Posterior cingulate gyrus (tissue), 11 donors: Measurements from ENCODE around the gene FOXA3.

Experiments used
- DNase-seq, 10 donors: peaks; one replicate each; pipeline versions ENCODE4 v3.0.0 to v3.0.0-alpha.2; 2020 to 2021; ENCODE audit warnings: mixed read lengths in 3 of 10
- intact Hi-C: fragments of 100-400 bp; cut with DNase I; formaldehyde crosslinking; loops from one replicate; pipeline ENCODE4 v1.15.1; 2023

FOXA3 gene

DNA sequence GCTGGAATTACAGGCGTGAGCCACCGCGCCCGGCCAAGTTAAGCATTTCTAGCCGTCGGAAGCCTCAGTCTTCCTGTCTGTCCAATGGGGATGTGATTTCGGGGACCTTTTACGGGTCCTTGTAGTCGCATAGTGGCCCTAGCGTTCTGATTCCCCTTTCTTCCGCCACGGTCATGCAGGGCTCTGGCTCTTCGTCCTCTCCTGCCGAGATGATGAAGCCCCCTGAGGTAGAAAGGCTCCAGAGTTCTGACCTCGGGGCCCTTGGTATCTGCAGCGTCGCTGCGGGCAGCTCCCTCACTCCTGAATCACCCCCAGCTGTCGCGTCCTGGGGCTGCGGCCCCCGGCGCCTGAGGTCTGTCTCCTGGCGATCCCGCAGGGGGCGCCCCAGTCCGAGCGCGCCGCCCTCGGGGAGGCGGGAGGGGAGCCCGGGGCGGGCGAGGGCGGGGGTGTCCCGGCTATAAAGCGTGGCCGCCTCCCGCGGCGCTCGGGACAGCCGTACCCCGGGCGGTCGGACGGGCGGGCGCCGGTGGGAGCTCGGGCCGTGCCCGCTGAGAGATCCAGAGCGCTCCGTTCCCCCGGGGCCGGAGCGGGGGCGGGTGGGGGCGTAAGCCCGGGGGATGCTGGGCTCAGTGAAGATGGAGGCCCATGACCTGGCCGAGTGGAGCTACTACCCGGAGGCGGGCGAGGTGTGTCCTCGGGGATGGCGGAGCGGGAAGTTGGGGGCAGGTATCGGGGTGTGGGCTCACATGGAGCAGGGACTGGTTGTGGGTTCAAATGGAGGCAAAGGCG is at the start of gene FOXA3:
Gene FOXA3, plus strand, starts transcription at position 487 of the 789 bp plus-strand sequence. Its CDS starts 131 bp downstream, at position 618.
- DNase-seq = peak in 5 of 10 donors; percentile 29 to 90 (median 58)
- intact Hi-C loops = loop anchor here (2.0 kb wide), 2 partner anchors 23 to 153 kb away; partner anchors contain the start of gene IRF2BP1

- intact Hi-C loops = no loop called here
- DNase-seq = no peak
Measured at GRCh38 chr19:45814851-45815480, 49.2 kb upstream of the FOXA3 start, which contains the start of gene RSPH6A. TSS of gene RSPH6A (minus strand) at chr19:45815308. CDS start at chr19:45815176, 132 bp downstream.

GRCh38 chr19:45815481-45816216 is 48.5 kb upstream of the FOXA3 start:
- DNase-seq = no peak
- intact Hi-C loops = no loop called here

DNA sequence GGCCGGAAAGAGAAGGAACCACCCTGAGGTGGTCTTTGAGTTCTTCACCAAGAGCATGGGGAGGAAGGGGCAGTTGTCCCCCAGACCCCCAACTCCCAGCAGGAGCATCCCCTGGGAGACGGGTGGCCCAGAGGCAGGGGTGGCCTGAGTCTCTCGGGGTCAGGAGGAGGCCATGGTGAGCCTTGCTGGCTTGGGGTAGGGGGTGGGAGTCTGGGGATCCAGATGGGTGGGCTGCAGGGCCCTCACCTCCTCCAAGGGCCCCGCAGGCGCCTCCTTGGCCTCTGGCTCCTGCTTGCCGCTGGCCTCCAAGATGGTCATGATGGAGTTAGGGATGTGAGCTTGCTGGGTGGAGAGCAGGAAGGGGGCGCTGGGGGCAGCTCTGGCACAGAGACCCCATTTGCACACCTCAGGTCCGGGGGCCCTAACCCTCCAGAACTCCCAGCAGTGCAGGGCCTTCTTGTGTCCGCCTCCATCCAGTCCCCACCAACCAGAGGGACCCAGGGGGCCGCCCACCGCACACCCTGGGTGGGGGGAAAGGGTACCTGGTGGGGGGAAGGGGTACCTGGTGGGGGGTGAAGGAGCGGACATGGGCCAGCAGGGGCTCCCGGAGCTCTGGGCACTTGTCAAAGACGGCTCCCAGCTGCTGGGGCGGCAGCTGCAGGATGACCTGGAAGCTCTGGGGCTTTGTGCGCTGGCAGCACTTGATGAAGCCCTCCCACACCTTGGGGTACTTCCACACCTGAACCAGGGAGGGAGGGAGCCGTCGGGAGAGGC is 47.7 kb upstream of the FOXA3 start:
- intact Hi-C loops = no loop called here
- DNase-seq = no peak

GRCh38 chr19:45817010-45817724 is 47.0 kb upstream of the FOXA3 start:
- DNase-seq = peak; percentile 67 to 97 (median 85)
- intact Hi-C loops = no loop called here

- intact Hi-C loops = no loop called here
Measured at GRCh38 chr19:45817725-45818301, 46.3 kb upstream of the FOXA3 start.

GRCh38 chr19:45819769-45820168 is 44.4 kb upstream of the FOXA3 start:
- intact Hi-C loops = no loop called here
- no peak for DNase-seq

More at GRCh38 chr19:45817725-45818301, 46.3 kb upstream of the FOXA3 start:
- DNase-seq = no peak

DNA sequence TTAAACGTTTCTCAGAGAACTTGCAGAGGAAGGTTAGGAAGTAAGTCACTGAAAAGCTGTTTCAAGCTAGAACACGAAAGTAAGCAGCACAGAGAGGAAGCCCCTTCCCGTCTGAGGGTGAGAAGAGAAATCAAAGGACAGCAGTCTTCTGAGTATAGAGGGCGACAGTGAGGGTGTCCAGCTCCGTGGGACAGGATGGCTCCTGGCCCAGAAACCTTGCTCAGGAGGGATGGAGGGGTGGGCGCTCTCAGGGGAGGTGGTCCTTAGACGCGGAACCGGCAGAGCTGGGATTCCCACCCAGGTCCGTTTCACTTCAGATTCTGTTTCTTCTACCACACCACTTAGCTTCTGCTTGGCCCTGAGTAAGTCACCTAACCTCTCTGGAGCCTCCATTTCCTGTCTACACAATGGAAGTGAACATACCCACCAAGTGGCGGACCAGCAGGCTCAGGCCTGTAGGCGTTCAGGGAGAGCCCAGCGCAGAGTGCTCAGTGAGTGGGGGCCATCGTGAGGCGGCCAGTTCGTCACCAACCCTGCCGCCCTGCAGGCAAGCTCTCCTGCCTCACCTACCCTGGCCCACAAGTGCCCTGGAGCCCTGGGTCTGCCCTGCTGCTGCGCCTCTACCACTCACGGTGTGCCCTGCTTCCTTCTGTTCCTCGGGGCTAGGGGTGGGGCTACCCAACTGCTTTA is 43.6 kb upstream of the FOXA3 start:
- DNase-seq = no peak
- intact Hi-C loops = no loop called here

DNA sequence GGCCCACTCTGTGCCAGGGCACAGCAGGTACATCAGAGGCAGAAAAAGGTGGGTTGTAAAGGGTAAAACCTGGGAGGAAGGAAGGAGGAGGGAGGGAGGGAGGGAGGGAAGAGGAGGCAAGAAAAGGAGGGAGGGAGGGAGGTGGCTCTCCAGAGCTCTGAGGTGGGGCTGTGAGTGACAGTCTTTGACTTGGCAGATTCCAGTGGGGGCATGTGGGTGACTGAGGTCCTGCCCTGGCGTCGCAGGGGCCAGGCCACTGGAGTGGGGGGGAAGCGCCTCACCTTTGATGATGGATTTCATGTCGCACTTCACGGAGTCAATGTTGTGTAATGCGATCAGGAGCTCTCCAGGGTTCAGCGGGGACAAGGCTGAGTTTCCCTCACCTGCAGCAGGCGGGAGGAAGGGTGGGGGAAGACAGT is 43.0 kb upstream of the FOXA3 start:
- intact Hi-C loops = no loop called here
- no peak for DNase-seq

GRCh38 chr19:45821570-45821969 is 42.6 kb upstream of the FOXA3 start:
- intact Hi-C loops = no loop called here

DNA sequence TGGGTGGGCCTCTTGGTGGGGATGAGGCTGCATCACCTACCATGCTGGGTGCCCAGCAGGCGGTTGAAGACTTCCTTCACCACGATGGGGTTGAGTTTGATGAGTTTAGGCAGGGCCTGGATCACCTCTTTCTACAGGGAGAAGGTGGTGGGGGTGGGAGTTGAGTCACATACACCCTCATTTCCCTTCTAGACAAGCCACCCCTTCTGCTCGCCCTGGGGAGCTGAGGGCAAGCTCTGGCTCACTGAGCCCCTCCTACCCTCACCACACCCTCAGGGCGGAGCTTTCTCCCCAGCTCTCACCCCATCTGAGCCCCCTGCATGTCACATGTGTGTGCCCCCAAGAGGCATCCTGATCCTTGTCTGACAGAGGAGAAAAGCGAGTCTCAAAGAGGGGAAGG is 41.4 kb upstream of the FOXA3 start:
- intact Hi-C loops = no loop called here
- peak in 1 of 10 donors; percentile 46 for DNase-seq

More at GRCh38 chr19:45821570-45821969, 42.6 kb upstream of the FOXA3 start:
- DNase-seq = no peak

DNA sequence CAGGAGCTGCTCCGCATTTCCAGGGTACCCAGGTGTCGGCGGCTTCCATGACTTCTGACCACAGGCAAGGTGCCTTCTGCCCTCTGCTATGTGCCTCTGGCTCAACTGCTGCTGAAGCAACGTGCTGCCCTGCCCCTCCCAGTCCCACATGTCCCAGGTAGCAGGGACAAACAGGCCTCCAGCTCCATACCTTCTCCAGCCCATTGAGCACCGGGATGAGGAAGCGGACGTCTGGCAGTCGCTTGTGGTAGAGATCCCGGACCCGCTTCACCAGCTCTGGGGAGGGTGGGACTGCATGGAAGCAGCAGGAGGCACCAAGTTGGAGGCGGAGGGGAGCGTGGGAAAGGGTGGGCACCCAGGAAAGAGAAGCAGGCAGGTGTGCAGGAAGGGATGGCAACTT is 40.9 kb upstream of the FOXA3 start:
- intact Hi-C loops = no loop called here
- no peak for DNase-seq

GRCh38 chr19:45824041-45824471 is 40.1 kb upstream of the FOXA3 start:
- DNase-seq = peak in 7 of 10 donors; percentile 42 to 94 (median 64)
- intact Hi-C loops = no loop called here

DNA sequence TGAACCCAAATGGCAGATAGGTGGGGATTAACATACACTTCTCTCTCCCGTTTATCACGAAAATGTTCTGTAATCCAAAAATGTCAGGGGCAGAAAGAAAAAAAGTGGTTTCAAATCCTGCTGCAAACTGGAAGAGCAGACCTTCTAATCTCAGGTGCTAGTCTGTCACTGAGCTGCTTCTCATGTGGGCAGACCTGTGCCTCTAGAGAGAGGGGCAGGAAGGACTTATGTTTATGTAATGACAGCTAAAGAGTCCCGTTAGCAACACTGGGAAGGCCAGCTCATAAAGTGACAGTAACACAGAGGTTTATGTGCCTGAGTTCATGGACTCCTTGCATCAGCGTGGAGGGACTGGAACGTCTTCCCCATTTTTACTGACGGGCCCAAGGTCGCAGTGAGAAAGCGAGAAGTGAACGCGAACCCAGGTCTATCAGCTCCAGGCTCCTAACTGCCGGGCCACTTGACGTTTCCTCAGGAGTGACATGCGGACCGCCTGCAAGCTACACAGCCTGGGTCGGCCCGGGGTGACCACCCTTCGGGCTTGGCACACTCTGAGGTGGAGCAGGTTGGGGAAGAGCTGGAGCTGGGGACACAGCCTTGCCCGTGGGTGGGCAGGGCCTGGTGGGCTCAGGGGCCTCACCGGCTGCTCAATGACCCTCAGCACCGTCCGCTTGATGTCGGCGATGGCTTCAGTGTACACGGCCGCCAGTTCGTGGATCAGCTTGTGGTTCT is 39.4 kb upstream of the FOXA3 start:
- peak in 2 of 10 donors; percentile 49 to 78 for DNase-seq
- intact Hi-C loops = no loop called here

GRCh38 chr19:45825263-45825605 is 38.9 kb upstream of the FOXA3 start:
- intact Hi-C loops = no loop called here

DNA sequence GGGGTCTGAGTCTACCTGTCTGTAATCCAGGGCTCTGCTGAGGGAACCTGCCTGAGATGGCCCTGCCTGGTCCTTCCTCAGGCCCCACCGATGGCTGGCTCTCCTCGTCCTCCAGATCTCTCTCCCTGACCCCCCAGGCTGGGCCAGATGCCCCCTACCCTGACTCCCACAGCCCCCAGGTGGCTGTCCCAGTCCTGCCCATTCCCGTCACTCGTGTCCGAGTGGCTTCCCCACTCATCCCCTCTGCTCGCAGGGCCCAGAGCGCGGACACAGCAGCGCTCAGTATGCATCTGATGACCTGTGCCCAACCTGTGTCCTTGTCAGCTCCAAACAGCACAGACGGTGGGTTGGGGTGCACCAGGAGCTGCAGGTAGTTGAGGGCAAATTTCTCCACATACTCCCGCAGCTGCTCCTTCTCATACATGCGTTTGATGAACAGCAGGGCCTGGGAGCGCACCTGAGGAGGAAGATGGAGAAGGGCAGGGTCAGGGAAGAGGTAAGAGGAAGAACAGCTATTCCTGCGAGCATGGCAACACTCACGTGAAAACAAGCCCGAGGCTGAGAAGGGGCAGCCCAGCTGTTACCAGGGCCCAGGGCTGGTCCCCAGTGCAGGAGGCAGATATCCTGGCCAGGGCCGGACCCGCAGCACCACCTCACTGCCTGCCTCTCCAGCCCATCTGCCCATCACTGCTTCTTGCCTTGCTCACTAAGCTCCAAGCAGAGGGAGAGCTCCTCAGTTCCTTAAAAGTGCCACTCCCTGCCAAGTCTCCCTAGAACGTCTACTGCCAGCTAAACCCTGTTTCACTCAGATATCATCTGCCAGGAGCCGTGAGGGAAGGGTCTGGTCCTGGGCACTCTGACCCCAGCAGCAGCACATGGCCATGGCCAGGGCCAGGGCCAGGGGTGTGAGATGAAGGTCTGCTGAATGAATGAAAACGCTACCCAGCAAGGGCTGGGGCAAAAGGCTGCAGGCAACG is 37.9 kb upstream of the FOXA3 start:
- DNase-seq = peak in 2 of 10 donors; percentile 59 to 62
- intact Hi-C loops = no loop called here

More at GRCh38 chr19:45825263-45825605, 38.9 kb upstream of the FOXA3 start:
- peak in 1 of 10 donors; percentile 75 for DNase-seq

GRCh38 chr19:45826934-45827333 is 37.2 kb upstream of the FOXA3 start:
- intact Hi-C loops = no loop called here
- DNase-seq = peak in 2 of 10 donors; percentile 81 to 87
